ENCODE measurements around the gene PCP4.

DNA sequence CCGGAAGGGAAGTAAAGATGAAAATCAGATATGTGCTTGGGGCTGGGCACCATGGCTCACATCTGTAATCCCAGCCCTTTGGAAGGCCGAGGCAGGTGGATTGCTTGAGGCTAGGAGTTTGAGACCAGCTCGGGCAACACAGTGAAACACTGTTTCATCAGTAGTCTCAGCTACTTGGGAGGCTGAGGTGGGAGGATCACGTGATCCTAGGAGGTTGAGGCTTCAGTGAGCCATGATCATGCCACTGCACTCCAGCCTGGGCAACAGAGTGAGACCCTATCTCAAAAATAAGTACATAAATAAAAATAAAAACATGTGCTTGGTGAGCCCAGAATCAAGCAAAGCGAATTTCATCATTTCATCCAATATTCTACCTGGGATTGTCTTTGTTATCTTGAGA lies 23.3 kb upstream of the PCP4 start:
- TF ChIP-seq, protein P1, sequence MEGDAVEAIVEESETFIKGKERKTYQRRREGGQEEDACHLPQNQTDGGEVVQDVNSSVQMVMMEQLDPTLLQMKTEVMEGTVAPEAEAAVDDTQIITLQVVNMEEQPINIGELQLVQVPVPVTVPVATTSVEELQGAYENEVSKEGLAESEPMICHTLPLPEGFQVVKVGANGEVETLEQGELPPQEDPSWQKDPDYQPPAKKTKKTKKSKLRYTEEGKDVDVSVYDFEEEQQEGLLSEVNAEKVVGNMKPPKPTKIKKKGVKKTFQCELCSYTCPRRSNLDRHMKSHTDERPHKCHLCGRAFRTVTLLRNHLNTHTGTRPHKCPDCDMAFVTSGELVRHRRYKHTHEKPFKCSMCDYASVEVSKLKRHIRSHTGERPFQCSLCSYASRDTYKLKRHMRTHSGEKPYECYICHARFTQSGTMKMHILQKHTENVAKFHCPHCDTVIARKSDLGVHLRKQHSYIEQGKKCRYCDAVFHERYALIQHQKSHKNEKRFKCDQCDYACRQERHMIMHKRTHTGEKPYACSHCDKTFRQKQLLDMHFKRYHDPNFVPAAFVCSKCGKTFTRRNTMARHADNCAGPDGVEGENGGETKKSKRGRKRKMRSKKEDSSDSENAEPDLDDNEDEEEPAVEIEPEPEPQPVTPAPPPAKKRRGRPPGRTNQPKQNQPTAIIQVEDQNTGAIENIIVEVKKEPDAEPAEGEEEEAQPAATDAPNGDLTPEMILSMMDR (IDR thresholded peaks at IDR 0.05 in 4 of 5, conservative IDR thresholded peaks at IDR 0.05 in 1 of 5): no peak
- no peak for TF ChIP-seq POLR2A (IDR thresholded peaks at IDR 0.05)

Data from gastrocnemius medialis (tissue), 4 donors.